ENCODE results near the gene TAS2R3. TPM values are rescaled to one million over a fixed set of nuclear protein-coding genes. Genes with fewer than 3 reads are reported as not detected.
"Not testable (repeated sequence)": the region's sequence is repeated elsewhere in the genome, so short reads cannot be mapped to it uniquely, and the experiment has no call there.

TAS2R3 gene
- total and polyA plus RNA-seq, 7 donors, result 0.66 to 3.8 (median 0.83) TPM; not detected in 2

DNA sequence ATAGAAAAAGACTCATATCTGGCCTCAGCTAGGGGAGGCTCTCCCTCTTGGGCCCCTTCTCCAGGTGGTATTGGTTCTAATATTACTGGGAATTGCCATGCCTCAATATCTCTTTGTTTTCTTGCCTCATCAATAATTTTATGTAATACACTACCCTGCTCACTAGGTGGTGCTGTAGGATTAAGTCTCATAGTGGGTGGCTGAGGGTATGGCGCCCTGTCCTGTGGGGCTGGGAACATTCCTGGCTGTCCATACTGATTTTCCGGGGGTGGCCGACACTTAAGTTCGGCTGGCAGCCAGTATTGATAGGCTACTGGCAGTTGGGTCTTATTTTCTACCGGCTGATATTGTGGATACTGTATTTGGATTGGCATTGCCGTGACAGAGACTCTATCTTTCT lies 9.0 kb upstream of the TAS2R3 start:
- H3K27ac ChIP-seq, result no peak overlapping the region
- 90 to 98% methylated on average over 6 of the region's 6 CpGs for WGBS, 2 donors
- H3K27me3 ChIP-seq, result no peaks in the 10 kb centered on the region
- TF ChIP-seq POLR2AphosphoS5 (IDR thresholded peaks at IDR 0.05), result no peak
- TF ChIP-seq POLR2A (IDR thresholded peaks at IDR 0.05), result no peak
- TF ChIP-seq EP300 (IDR thresholded peaks at IDR 0.05), result no peak
- TF ChIP-seq, protein P1, sequence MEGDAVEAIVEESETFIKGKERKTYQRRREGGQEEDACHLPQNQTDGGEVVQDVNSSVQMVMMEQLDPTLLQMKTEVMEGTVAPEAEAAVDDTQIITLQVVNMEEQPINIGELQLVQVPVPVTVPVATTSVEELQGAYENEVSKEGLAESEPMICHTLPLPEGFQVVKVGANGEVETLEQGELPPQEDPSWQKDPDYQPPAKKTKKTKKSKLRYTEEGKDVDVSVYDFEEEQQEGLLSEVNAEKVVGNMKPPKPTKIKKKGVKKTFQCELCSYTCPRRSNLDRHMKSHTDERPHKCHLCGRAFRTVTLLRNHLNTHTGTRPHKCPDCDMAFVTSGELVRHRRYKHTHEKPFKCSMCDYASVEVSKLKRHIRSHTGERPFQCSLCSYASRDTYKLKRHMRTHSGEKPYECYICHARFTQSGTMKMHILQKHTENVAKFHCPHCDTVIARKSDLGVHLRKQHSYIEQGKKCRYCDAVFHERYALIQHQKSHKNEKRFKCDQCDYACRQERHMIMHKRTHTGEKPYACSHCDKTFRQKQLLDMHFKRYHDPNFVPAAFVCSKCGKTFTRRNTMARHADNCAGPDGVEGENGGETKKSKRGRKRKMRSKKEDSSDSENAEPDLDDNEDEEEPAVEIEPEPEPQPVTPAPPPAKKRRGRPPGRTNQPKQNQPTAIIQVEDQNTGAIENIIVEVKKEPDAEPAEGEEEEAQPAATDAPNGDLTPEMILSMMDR (IDR thresholded peaks at IDR 0.05), result peak in 1 of 4 experiments; percentile 26
- DNase-seq, result no peak
- no peak overlapping the region for H3K4me3 ChIP-seq
- peaks cover 8 to 14% (median 11%) of the 10 kb centered on the region in 4 donors for H3K9me3 ChIP-seq
- peaks cover 19 to 77% (median 36%) of the 10 kb centered on the region in 4 donors for H3K36me3 ChIP-seq
- no peaks in the 10 kb centered on the region for H3K4me1 ChIP-seq
- intact Hi-C loops (cut with DNase I), result no loop called here

DNA sequence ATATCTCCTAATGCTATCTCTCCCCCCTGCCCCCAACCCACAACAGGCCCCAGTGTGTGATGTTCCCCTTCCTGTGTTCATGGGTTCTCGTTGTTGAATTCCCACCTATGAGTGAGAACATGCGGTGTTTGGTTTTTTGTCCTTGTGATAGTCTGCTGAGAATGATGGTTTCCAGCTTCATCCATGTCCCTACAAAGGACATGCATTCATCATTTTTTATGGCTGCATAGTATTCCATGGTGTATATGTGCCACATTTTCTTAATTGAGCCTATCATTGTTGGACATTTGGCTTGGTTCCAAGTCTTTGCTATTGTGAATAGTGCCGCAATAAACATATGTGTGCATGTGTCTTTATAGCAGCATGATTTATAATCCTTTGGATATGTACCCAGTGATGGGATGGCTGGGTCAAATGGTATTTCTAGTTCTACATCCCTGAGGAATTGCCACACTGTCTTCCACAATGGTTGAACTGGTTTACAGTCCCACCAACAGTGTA lies 6.2 kb downstream of the TAS2R3 start:
- 96 to 98% methylated on average over 3 of the region's 3 CpGs for WGBS, 2 donors
- H3K4me1 ChIP-seq; H3K9me3 ChIP-seq; H3K4me3 ChIP-seq; H3K27me3 ChIP-seq; H3K27ac ChIP-seq; DNase-seq; intact Hi-C loops (cut with DNase I); H3K36me3 ChIP-seq: not testable (repeated sequence)

DNA sequence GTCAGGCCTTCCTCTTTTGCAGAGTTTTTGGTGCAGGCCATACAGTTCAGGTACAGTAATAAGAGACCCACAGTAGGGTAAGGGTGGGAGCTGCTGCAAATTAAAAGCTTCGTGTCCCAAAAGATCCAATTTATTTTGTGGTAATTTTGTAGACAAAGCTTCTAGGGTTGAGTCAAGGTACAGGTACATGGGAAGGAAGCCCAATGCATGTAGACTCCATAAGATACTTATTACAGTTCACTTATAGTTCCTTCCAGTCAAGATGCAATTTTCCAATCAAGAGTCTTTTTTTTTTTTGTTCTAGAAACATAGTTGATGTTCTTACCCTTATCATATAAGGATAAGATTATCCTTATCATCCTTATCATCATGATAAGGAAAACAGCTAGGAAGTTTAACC lies 12.5 kb downstream of the TAS2R3 start, which contains the start of gene TAS2R4:
TAS2R4 (plus strand) TSS at position 301 of the 400 bp plus-strand sequence. CDS start 1,815 bp downstream, outside the sequence.
- WGBS, 2 donors, result 95 to 97% methylated on average over 1 of the region's 1 CpG
- TF ChIP-seq, protein P1 (IDR thresholded peaks at IDR 0.05), result no peak
- TF ChIP-seq POLR2A (IDR thresholded peaks at IDR 0.05), result no peak
- no peak within 1 kb of the TSS for H3K4me3 ChIP-seq

DNA sequence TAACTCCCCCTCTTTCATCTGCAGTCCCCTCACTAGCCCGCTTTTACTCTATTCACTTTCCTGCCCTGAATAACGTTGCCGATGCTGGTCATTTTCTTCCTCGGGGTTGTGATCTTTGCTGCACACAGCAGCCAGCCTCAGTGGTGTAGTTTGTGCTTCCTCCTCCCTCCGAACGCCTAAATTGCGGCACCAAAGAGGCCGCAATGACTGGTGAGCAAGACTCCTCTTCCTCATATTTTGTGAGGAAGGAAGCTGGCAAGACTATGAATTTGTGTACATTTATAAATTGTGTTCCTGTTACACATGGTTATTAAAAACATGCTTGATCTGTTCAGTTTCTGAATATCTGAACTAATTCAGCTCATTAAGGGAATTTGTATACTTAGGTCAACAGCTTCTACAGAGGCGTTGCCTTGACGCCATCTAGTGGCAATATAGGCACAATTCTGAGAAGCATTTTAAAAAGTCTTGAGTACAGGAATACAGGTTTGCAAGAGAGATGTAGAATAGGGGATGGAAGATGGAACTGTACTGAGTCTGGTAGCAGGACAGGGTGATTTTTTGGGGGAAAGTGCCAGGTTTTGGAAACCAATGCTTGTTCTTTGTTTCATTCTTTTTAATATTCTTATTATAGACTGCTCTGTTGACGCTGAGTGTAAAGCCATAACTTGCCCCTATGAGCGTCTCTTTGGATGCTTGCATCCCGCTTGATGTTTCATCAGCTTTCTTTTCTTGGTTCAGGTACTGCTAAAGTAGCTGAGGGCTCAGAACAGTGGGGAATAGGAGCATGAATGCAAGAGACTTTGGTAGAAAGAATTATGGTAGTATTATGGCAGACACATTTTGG lies 22.0 kb downstream of the TAS2R3 start:
- no peaks in the 10 kb centered on the region for H3K27me3 ChIP-seq
- intact Hi-C loops (cut with DNase I), result no loop called here
- H3K36me3 ChIP-seq, result peaks cover 0 to 13% (median 0%) of the 10 kb centered on the region in 4 donors
- no peak overlapping the region for H3K4me3 ChIP-seq
- H3K4me1 ChIP-seq, result no peaks in the 10 kb centered on the region
- no peaks in the 10 kb centered on the region for H3K9me3 ChIP-seq
- TF ChIP-seq, protein P1 (IDR thresholded peaks at IDR 0.05), result peak in 3 of 4 experiments; percentile 5 to 53 (median 16)
- TF ChIP-seq EP300 (IDR thresholded peaks at IDR 0.05), result no peak
- DNase-seq, result no peak
- WGBS, 2 donors, result 71 to 80% methylated on average over 13 of the region's 13 CpGs
- no peak overlapping the region for H3K27ac ChIP-seq

More for the DNA sequence above, 12.5 kb downstream of the TAS2R3 start, which contains the start of gene TAS2R4:
- H3K9me3 ChIP-seq, result peaks cover 0 to 3% (median 0%) of the 10 kb centered on the region in 4 donors
- intact Hi-C loops (cut with DNase I), result no loop called here
- H3K36me3 ChIP-seq, result peaks cover 0 to 20% (median 2%) of the 10 kb centered on the region in 4 donors
- no peaks in the 10 kb centered on the region for H3K27me3 ChIP-seq
- no peak within 1 kb of the TSS for H3K27ac ChIP-seq
- no peaks in the 10 kb centered on the region for H3K4me1 ChIP-seq
- DNase-seq, result no peak

DNA sequence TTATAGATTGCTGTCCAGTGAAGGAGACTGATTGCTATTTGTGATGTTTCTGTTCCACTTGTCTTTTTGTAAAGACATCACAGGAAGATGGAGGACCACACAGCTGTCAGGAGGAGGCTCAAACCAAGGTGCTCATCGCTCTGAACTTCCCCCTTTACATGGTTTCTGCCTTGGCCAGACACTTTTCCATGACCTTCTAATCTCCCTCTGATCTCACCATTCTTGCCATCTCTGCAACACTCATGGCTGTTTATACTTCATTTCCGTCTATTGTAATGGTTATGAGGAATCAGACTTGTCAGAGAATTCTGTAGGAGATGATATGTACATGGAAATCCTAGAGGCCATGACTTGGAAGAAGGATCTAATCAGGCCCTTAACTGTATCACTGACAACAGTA lies 24.4 kb downstream of the TAS2R3 start:
- Histone ChIP-seq H3K9me3 (no peaks in the 10 kb centered on the region), H3K27me3 (no peaks in the 10 kb centered on the region), H3K36me3 (peaks cover 0 to 17% (median 0%) of the 10 kb centered on the region in 4 donors), H3K4me3 (no peak overlapping the region), H3K4me1 (no peaks in the 10 kb centered on the region), H3K27ac (no peak overlapping the region)
- WGBS, 2 donors, result 90 to 96% methylated on average over 2 of the region's 2 CpGs
- intact Hi-C loops (cut with DNase I), result no loop called here
- TF ChIP-seq POLR2A (IDR thresholded peaks at IDR 0.05) (no peak), POLR2AphosphoS5 (IDR thresholded peaks at IDR 0.05) (no peak), EP300 (IDR thresholded peaks at IDR 0.05) (no peak)
- TF ChIP-seq, protein P1 (IDR thresholded peaks at IDR 0.05), result no peak
- no peak for DNase-seq
